GM10847 (cell line): ENCODE data around the gene HOMEZ.

Experiments
- POLR2A ChIP-seq: IDR thresholded peaks from 2 replicates; pipeline ENCODE4 v1.6.1; 2011; ENCODE audit not compliant: insufficient read length; ENCODE audit errors: extremely low read depth

Gene HOMEZ

DNA sequence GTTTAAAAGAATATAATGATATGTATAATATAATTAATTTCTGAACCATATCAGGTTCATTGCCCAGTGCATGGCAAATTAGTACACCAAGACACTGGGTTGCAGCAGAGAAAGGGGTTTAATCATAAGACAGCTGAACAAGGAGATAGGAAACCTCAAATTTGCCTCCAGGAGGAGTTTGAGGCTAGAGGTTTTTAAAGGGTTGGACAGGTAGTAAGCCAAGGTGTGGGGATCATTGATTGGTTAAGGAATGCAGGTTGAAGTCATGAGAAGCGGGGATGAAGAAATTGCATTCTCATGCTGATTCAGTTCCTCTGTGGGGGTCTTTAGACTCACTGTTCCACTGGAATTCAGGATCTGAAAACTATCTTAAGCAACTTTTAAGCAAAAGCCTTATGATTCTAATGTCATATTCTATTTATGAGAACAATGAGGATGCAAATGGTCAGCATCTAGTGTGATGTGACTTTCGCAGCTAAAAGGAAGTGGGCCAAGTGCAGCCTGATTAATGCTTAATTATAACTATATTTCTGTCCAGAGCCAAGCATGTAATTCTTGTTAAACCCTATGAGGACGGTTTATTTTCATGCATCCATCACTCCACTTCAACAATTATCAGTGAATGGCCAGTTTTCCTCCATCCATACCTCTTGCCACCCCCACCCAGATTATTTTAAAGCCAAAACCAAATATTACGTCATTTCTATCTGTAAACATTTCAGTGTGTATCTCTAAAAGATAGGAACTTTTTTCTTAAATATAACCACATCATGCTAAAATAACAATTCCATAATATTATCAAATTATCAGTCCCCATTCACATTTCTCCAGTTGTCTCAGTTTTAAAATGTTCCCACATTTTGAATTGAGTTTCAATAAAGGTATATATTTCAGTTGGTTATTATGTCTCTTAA is 33.3 kb downstream of the HOMEZ start:
- TF ChIP-seq POLR2A: no peak

DNA sequence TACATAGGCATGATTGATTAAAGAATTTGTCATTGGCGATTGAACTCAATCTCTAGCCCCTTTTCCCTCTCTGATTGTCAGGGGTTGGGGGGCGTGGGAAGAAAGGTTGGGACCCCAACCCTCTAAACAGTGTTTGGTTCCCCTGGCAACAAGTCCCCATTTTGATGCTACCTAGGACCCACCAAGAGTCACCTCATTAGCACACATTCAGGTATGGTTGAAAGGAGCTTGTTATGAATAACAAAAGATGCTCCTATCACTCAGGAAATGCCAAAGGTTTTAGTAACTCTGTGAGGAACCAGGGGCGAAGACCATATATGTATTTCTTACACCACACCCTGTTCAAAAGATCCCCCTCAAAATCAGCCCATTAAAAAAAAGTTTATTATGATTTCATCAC is 33.9 kb downstream of the HOMEZ start:
- TF ChIP-seq POLR2A: no peak

DNA sequence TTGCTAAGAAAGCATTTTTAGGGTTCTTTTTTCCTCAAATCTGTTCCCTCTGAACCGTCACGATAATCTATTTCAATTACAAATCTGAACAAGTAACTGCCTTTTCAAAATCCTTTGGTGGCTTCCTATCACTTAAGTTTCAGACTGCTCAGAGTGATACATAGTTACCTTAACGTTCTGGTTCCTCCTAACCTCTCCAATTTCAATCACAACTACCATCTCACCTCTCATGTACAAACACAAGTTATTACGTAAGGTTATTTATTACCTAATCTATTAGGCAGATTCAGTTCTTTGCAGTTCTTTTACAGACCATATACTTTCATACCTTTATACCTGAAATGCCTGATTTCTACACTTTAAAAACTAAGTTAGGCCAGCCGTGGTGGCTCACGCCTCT is 36.1 kb downstream of the HOMEZ start:
- TF ChIP-seq POLR2A: no peak

DNA sequence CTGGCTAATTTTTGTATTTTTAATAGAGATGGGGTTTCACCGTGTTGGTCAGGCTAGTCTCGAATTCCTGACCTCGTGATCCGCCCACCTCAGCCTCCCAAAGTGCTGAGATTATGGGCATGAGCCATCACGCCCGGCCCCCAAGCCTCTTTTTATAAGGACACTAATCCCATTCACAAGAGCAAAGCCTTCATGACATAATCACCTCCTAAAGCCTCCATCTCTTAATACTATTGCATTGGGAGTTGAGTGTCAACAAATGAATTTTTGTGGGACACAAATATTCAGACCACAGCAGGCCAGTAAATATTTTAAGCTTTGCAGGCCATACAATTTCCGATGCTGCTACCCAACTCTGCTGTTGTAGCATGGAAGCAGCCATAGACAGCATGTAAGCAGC is 37.3 kb downstream of the HOMEZ start:
- no peak for TF ChIP-seq POLR2A

DNA sequence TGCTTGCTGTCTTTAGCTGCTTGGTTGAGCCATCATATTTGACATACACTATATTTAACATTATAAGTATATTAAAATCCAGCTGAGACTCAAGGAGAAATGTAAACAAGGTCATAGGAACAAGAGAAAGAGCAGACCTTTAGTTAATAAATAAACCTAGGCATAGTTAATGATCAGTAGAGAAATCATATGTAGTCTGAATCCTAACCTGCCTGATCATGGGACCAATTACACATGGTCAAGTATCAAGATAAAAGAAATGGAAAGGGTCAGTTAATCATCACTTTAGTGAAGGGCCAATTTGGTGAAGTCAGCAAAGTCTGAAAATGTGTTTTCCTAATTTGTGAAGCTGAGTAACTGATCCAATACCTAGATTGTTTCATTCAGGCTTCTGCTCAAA is 40.6 kb downstream of the HOMEZ start:
- no peak for TF ChIP-seq POLR2A

DNA sequence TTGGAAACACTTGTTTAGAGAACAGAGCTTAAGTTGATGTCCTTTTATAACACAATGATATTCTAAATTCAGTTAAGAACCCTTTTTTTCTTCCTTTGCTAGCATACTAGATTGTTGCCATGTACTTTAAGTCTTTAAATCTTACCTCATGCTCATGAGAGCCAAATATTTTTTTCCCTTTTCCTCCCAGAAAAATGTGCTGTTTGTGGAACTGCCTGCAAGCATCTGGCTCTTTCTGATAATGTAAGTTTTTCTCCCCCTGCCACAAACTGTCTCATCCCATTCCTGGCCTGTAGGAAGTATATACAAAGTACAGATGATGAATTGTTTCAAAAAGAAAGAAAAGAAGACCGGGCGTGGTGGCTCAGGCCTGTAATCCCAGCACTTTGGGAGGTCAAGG is 42.9 kb downstream of the HOMEZ start:
- TF ChIP-seq POLR2A: no peak

DNA sequence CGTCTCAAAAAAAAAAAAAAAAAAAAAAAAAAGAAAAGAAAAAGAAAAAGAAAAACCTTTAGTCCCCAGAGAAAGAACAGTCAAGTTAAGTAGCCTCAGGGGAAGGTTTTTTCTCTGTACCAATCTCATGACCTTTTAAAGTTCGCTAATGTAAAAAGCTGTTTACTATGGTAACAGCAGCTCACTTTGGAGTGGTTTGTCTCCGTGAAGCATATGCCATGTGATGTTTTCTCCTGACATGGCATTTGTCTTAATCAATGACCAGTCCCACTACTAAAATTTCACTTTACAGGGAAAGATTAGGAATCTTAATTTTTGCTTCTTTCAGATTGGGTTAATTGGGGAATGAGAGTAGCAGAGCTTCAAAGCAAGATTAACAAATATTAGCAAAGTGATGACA is 43.9 kb downstream of the HOMEZ start:
- TF ChIP-seq POLR2A: no peak

DNA sequence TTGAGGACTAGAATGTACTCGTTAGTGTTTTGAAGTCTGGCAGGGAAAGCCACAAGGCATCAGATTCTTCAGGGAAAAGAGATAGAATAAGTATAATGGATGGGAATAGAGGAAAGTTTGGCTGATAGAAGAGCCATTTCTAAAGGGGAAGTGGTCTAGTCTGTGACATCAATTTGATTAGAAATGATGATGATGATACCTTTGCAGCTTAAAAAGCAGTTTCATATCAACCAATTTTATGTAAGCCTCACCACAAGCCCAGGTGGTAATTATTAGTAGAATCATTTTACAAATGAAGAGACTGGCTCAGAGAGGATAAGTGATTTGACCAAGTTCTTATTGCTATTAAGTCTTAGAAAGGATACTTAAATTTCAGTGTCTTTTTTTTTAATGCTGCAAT is 45.3 kb downstream of the HOMEZ start:
- TF ChIP-seq POLR2A: no peak

DNA sequence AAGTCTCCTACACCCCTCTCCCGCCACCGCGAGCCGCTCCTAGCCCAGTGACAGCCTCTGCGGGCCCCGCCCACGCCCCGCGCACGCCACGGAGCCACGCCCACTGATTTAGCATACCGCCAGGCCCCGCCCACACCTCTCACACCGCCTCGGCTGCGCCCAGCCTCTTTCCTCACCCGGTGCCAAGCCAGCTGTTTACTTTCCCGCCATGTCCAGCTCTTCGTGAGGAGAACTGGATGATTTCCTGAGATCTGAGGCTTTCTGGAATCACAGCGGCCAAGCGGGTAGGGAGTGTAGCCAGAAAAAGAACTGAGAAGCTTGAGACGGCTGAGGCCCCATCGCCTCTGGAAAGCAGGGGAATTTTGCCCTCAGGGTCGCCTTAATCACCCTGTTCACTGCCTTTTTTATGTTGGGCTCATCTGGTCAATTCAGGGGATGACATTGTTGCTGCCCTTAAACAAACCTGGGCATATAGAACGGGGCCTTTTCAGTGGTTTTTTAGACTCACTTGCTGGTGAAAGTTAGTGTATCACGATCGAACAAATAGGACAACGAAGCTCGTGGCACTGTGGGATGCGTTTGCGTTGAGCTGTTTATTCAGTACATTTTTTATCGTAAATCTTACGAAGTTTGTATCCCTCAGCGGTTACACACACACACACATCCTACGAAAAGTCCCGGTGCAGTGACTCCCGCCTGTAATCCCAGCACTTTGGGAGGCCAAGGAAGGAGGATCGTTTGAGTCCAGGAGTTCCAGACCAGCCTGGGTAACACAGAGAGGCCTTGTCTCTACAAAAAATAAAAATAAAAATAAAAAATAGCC is 47.9 kb downstream of the HOMEZ start, which contains the start of gene RNF212B:
Gene RNF212B (plus strand): TSS at position 165 of the 823 bp plus-strand sequence. CDS start 2,410 bp downstream, outside the sequence.
- no peak for TF ChIP-seq POLR2A

DNA sequence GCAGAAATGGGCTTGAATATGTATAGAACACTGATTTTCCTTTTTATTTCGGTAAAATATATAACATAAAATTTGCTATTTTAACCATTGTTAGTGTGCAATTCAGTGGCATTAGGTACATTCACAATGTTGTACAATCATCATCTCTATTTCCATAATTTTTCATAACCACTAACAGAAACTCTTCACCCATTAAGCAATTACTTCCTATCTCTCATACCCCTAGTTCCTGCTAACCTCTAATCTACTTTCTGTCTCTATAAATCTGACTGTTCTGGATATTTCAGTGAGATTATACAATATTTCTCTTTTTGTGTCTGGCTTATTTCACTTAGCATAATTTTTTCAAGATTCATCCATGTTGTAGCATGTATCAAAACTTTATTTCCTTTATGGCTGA is 57.1 kb downstream of the HOMEZ start:
- no peak for TF ChIP-seq POLR2A

DNA sequence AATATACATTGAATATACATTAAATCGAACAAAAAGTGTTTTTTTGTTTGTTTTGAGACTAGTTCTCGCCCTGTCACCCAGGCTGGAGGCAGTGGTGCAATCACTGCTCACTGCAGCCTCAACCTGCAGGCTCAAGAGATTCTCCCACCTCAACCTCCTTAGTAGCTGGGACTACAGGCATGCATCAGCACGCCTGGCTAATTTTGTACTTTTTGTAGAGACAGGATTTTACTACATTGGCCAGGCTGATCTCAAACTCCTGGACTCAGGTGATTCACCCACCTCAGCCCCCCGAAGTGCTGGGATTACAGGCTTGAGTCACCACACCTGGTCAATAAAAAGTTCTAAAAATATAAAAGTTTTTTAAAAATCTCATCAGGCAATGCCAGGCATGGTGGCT is 58.4 kb downstream of the HOMEZ start:
- TF ChIP-seq POLR2A: no peak
